Choroid plexus epithelial cell (primary cell): ENCODE data around the gene NANOS3.

ENCODE experiments used
- DNase-seq: peaks from one replicate; pipeline ENCODE4 v3.0.0-alpha.2; 2010; ENCODE audit warnings: low read depth
- H3K4me3 ChIP-seq: 2 replicates; pipeline ENCODE4 v1.5.1; 2011; ENCODE audit warnings: low read depth, mild to moderate bottlenecking, control low read depth, low read length, moderate library complexity
- TF ChIP-seq, protein P1 (sequence below): conservative IDR thresholded peaks from 2 replicates; pipeline ENCODE4 v1.5.1; 2011; ENCODE audit warnings: low read depth, mild to moderate bottlenecking, control low read depth, inconsistent platforms, low read length, moderate library complexity

NANOS3 gene

DNA sequence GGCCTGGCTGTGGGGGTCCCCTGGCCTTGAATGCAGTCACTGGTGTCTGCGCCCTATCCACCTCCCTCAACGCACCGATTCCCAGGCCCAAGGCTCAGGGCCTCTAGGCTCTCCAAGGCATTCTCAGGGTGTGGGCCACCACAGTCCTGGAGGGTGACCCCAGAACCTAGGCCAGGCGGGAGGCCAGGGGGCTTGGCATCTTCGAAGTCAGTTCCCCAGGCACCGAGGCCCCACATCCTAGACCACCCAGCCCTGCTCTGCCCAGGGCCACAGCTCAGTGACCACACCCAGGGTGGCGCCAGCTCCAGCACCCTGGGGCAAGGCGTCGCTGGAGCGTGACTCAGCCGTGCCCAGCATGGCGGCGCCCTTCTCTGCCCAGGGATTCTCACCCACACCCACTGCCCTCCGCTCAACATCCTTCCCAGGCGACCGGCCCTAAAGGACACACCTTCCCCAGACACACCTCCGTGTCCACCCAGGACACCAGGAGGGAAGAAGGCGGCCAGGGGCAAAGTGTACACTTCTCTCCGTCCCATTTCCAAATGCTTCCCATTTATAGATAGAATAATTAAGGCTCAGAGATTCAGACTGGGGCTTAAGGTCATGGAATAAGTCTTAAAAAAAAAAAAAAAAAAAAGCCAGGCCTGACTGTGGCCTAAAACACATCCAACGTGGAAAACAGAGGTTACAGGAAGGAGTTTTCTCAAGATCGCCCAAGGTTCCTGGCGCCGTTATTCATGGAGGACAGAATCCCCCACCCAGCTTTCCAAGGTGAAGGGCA, 36.4 kb upstream of the NANOS3 start:
- peak overlapping the region; percentile 88 for H3K4me3 ChIP-seq
- TF ChIP-seq, protein P1, sequence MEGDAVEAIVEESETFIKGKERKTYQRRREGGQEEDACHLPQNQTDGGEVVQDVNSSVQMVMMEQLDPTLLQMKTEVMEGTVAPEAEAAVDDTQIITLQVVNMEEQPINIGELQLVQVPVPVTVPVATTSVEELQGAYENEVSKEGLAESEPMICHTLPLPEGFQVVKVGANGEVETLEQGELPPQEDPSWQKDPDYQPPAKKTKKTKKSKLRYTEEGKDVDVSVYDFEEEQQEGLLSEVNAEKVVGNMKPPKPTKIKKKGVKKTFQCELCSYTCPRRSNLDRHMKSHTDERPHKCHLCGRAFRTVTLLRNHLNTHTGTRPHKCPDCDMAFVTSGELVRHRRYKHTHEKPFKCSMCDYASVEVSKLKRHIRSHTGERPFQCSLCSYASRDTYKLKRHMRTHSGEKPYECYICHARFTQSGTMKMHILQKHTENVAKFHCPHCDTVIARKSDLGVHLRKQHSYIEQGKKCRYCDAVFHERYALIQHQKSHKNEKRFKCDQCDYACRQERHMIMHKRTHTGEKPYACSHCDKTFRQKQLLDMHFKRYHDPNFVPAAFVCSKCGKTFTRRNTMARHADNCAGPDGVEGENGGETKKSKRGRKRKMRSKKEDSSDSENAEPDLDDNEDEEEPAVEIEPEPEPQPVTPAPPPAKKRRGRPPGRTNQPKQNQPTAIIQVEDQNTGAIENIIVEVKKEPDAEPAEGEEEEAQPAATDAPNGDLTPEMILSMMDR, result no peak
- DNase-seq, result no peak

DNA sequence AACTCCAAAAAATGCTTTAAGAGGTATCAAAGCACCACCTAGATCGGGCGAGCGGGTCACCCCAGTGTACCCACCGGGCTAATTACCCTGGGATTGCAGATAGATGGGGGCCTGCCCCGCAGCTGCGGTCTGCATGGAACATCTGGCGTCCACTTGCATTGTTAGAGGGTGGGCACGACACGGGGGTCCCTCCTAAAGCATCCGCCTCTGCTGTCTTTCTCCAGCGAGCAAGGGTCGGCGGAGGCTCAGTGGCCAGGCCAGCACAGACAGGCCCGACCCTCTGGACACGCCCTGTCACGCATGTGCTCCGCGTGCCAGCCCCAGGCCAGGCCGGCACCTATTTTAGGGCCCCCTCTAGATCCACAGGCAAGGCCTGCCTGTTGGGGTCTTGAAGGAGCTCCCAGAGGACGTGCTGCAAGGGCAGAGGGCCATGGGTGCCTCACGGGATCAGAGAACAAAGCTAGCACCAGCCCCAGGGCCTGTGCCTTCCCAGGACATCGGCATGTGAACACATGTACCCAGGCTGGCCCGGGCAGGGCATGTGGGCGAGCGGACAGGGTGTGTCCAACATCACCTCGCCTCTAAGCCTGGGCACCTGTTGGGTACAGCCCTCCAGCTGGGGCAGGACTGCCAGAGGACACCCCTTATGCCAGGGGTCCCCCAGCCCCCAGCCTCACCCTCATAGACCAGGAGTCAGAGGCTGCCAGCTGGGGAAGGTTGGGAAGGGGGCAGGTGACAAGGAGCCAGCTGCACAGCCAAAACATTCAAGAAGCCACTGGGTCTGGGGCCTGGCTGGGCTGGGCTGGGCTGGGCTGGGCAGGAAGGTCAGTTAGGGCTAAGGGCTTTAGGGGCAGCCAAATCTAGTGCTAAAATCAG, 35.6 kb upstream of the NANOS3 start:
- TF ChIP-seq, protein P1, result no peak
- peak overlapping the region; percentile 88 for H3K4me3 ChIP-seq
- DNase-seq, result no peak

DNA sequence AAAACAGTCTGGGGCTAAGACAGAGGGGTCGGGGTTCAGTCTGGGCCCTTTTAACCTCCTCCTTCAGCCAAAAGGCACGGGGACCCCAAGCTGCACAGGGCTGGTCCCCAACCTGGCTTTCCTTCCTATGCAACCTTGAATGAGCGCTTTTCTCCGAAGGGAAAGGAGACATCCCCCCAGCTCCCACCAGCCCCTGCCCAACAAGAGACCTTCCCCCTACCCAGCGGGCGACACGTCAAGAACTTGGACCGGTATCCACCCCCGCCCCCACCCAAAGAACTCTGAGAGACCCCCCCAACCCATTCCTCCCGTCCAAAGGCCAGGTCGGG, 35.0 kb upstream of the NANOS3 start:
- TF ChIP-seq, protein P1, result no peak
- H3K4me3 ChIP-seq, result peak overlapping the region; percentile 88
- DNase-seq, result no peak

DNA sequence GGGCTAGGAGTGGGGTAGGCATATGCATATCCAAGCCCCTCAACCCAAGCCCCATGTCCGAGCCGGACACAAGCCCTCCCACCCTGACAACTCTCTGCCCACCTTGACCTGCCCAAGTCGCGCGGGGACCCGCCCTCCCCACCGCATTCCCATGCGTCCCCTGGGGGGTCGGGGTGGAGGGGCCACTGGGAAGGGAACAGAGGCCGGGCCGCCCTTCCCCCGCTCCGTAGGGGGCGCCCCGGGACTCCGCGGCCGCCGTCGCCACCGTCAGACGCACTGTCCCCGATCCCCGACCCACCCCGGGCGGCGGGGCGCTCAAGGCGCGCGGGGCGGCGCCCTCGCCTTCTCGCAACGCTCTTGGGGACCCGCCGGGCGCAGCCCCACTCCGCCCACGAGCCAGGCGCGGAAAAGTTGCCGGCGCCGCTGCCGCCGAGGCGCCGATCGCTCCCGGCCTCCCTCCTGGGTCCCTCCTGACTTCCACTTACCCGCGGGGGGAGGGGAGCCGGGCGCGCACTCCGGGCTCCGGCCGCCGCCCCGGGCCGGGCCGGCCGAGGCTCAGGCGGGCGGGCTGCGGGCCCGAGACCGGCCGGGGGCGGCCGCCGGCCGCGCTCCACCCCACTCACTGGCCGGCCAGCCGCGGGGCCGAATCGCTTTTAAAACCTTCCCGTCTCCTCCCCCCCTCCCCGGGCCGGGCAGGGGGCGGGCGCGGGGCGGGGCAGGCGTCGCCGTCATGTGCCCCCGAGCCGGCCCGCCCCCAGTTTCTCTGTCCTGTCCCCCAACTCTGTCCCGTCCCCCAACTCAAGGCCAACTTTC, 34.4 kb upstream of the NANOS3 start:
- peak; percentile 78 for DNase-seq

DNA sequence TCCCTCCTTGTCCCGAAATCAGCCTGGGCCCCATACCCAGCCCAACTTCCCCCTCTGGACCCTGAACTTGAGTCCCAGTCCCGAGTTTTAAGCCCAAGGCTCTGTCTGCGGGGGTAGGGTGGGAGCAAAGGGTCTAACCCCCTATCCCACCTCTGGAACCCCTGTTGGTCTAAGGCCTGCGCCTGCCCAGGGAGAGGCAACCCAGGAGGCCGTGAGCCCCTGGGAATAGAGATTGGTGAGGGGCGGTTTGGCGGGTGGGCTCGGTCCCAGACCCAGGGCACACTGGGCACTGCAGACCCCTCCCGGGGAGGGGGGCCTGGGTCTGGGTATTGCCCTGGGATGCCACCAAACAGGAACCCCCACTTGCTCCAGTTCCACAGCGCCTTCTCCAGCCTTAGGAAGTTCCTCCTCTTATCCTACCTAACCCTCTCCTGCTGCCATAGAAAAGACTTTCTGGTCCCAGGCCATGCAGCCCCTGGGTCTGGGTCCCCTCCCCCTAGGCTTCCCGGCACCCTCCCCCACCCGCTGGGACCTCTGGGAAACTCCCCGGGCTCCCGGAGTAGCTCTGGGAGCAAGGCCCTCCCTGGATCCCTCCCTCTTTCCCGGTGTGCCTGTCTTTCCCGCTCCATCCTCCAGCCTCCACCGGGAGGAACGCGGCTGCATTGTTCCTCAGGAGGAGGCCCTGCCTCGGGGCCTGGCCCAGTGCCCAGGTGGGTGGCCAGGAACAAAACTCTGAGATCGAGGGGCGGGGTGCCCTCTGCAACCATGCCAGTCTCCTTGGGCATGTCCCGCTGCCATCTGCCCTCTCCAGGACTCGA, 33.6 kb upstream of the NANOS3 start:
- TF ChIP-seq, protein P1, result no peak
- peak overlapping the region; percentile 88 for H3K4me3 ChIP-seq
- no peak for DNase-seq

More for the DNA sequence above, 34.4 kb upstream of the NANOS3 start:
- TF ChIP-seq, protein P1, result no peak
- H3K4me3 ChIP-seq, result peak overlapping the region; percentile 88

DNA sequence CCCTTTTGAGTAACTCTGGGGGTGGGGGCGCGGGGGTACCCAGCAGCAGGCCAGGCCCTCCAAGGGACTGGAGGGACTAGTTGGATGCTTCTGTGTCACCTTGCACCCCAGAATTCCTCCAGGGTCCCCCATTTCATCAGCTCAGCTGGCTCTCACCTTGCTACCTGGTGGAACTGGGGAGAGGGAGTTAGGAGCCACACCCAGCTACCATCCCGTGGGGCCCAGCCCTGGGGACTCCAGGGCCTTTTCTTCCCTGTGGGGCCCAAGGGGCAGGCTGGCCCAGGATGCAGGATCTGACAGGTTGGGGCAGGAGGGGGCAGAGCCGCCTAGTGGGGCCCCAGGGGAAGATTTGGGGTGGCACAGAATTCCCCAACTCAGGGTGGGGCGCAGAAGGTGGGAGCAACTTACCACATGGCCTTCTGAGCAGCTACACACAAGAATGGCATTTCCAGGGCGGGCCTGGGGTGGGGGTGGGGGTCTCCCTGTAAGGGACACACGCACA, 32.8 kb upstream of the NANOS3 start:
- TF ChIP-seq, protein P1, result no peak
- DNase-seq, result no peak
- H3K4me3 ChIP-seq, result no peak overlapping the region
